Loucy (cell line): ENCODE results near the gene RBFA.

Experiments
- H2AFZ ChIP-seq: fragments of 200-600 bp; sonication (generic); 2 replicates; pipeline ENCODE4 v1.6.0; 2016; ENCODE audit warnings: antibody characterized with exemption, mild to moderate bottlenecking, low read length, moderate library complexity
- H3F3A ChIP-seq: fragments of 200-600 bp; 2 replicates; pipeline ENCODE4 v1.6.0; 2016; ENCODE audit warnings: antibody characterized with exemption, low read depth, mild to moderate bottlenecking
- H3K27me3 ChIP-seq: fragments of 200-600 bp; sonication (generic); 2 replicates; pipeline ENCODE4 v1.6.1; 2014; ENCODE audit warnings: low read length, mild to moderate bottlenecking; ENCODE audit not compliant: insufficient read depth, poor library complexity, severe bottlenecking
- H3K36me3 ChIP-seq: fragments of 200-600 bp; sonication (generic); 2 replicates; pipeline ENCODE4 v1.6.1; 2016; ENCODE audit warnings: low read length; ENCODE audit not compliant: insufficient read depth
- H3K4me1 ChIP-seq: fragments of 200-600 bp; sonication (generic); 2 replicates; pipeline ENCODE4 v1.5.1; 2014; ENCODE audit warnings: low read length, mild to moderate bottlenecking; ENCODE audit not compliant: insufficient read depth, poor library complexity, severe bottlenecking
- H3K4me2 ChIP-seq: fragments of 200-600 bp; sonication (generic); 2 replicates; pipeline ENCODE4 v1.6.0; 2014; ENCODE audit warnings: antibody characterized with exemption, low read length, low read depth, mild to moderate bottlenecking; ENCODE audit not compliant: poor library complexity, severe bottlenecking
- H3K4me3 ChIP-seq: fragments of 200-600 bp; sonication (generic); 2 replicates; pipeline ENCODE4 v1.5.1; 2014; ENCODE audit warnings: low read length, mild to moderate bottlenecking, mixed read lengths; ENCODE audit not compliant: poor library complexity, severe bottlenecking
- H3K79me2 ChIP-seq: fragments of 200-600 bp; sonication (generic); 2 replicates; pipeline ENCODE4 v1.6.1; 2014; ENCODE audit warnings: low read length; ENCODE audit not compliant: insufficient read depth
- H3K9ac ChIP-seq: fragments of 200-600 bp; sonication (generic); 2 replicates; pipeline ENCODE4 v1.6.0; 2014; ENCODE audit warnings: mild to moderate bottlenecking, low read depth, low read length, moderate library complexity; ENCODE audit not compliant: poor library complexity, severe bottlenecking
- H3K9me2 ChIP-seq: fragments of 200-600 bp; sonication (generic); replicated peaks from 2 replicates; pipeline ENCODE4 v1.6.1; 2016; ENCODE audit warnings: low read depth, low read length, mixed read lengths
- H3K9me3 ChIP-seq: fragments of 200-600 bp; sonication (generic); 2 replicates; pipeline ENCODE4 v1.6.1; 2014; ENCODE audit warnings: mild to moderate bottlenecking, antibody characterized with exemption, low read length, low read depth; ENCODE audit not compliant: insufficient read depth
- H4K20me1 ChIP-seq: fragments of 200-600 bp; sonication (generic); 2 replicates; pipeline ENCODE4 v1.6.0; 2014; ENCODE audit warnings: antibody characterized with exemption, low read length, mild to moderate bottlenecking; ENCODE audit not compliant: insufficient read depth, poor library complexity, severe bottlenecking
- EZH2phosphoT487 ChIP-seq: fragments of 200-600 bp; IDR thresholded peaks from 2 replicates; pipeline ENCODE4 v1.6.1; 2018; ENCODE audit warnings: antibody characterized with exemption, mild to moderate bottlenecking, moderate library complexity, borderline replicate concordance
- TF ChIP-seq, protein P1 (sequence below): fragments of 200-600 bp; sonication (generic); conservative IDR thresholded peaks from 2 replicates; pipeline ENCODE4 v1.5.1; 2014; ENCODE audit warnings: mild to moderate bottlenecking, antibody characterized with exemption, low read length

The RBFA gene

DNA sequence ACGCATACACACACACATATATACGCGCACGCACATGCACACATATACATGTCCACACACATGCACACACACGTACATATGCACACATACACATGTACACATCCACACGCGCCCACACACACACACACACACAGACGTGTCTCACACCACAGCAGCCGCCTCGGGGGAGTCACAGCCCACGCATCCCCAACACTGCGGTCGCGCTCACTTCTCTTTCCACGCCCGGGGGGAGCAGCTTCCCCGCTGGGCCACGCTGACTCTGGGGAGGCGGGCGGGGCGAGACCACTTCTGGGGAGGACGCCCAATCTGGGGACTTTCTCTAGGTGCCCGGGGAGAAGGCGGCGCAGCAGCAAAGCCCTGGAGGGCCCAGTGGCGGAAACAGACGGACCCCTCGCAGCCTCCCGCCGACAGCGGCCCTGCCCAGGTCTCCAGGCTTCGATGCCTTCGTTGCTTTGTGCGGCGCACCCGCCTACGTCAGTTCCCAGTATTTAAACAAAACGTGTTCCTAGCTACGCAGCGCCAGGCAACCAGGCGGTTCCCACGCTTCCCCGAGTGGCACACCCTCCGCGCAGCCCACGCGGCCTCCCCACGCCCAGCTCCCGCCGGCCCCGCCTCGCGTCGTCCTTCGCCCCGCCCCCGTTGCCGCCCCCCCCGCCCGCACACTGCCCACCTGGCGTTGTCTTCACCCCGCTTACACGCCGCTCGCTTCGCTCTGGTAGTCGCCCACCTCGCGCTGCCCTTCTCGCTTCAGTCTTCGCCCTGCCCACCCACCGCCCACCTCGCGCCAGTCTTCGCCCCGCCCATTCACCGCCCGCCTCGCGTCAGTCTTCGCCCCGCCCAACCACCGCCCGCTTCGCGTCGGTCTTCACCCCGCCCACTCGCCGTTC is 810 bp upstream of the RBFA start:
- Histone ChIP-seq H3K9ac (peak overlapping the region; percentile 83), H3K36me3 (no peaks in the 10 kb centered on the region), H3K79me2 (peaks cover 30% of the 10 kb centered on the region), H3K27me3 (no peaks in the 10 kb centered on the region), H3K4me1 (peaks cover 32% of the 10 kb centered on the region), H3K9me3 (no peaks in the 10 kb centered on the region), H2AFZ (peak overlapping the region; percentile 99), H3K4me2 (peak overlapping the region; percentile 96), H4K20me1 (peaks cover 9% of the 10 kb centered on the region), H3K4me3 (peak overlapping the region; percentile 90), H3K9me2 (no peaks in the 10 kb centered on the region), H3F3A (0 out of 2 replicates have a peak, but pooled peaks cover 4% of the 10 kb centered on the region)
- TF ChIP-seq EZH2phosphoT487: no peak
- TF ChIP-seq, protein P1, sequence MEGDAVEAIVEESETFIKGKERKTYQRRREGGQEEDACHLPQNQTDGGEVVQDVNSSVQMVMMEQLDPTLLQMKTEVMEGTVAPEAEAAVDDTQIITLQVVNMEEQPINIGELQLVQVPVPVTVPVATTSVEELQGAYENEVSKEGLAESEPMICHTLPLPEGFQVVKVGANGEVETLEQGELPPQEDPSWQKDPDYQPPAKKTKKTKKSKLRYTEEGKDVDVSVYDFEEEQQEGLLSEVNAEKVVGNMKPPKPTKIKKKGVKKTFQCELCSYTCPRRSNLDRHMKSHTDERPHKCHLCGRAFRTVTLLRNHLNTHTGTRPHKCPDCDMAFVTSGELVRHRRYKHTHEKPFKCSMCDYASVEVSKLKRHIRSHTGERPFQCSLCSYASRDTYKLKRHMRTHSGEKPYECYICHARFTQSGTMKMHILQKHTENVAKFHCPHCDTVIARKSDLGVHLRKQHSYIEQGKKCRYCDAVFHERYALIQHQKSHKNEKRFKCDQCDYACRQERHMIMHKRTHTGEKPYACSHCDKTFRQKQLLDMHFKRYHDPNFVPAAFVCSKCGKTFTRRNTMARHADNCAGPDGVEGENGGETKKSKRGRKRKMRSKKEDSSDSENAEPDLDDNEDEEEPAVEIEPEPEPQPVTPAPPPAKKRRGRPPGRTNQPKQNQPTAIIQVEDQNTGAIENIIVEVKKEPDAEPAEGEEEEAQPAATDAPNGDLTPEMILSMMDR: no peak

DNA sequence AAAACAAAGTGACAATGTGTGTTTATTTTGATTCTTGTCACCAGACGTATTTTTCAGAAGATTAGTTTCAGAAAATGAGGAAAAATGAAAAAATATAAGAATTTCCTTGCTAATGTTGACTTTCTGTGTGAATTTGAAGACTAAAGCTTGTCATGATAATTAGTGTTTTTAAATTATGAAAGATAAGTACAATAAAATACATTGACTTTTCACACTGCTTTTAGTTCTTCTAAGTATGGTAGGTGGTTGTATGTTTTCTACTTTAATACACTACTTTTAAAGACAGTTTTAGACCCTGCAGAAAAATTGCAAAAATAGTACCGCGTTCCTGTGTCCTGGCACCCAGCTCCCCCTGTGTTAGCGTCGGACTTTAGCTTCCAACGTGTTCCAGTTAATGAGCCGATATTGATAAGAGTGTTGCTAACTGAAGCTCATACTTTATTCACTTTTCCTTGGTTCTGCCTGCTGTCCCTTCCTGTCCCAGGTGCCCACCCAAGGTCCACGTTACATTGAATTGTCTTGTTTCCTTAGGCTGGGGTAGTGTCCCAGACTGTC is 695 bp downstream of the RBFA start:
- H4K20me1 ChIP-seq: peaks cover 9% of the 10 kb centered on the region

DNA sequence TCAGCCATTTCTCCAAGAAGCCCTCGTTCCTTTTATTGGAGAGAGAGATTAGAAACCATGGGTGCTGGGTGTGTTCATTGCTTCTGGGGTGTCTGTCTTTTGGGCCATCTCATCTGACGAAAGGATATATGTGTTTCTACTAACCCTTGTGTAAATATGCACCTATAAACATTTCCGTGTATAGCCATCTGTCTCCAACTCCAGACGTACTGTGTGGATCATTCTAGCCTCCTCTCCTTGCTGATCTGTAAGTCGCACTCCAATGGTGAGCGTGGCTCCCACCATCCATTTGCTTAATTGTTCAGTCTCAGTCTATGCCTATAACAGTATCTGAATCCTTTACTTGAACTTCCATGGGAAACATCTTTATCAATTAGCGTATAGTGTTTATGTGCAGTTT is 1.8 kb downstream of the RBFA start:
- no peak for TF ChIP-seq EZH2phosphoT487
- TF ChIP-seq, protein P1: no peak
- peak overlapping the region; percentile 94 for H3K4me2 ChIP-seq
- H3K4me3 ChIP-seq: peak overlapping the region; percentile 94

More for the DNA sequence above, 695 bp downstream of the RBFA start:
- H3K36me3 ChIP-seq: peaks cover 5% of the 10 kb centered on the region; the same call in 1 of the 2 replicates
- peaks cover 30% of the 10 kb centered on the region for H3K79me2 ChIP-seq
- H2AFZ ChIP-seq: peak overlapping the region; percentile 98
- no peaks in the 10 kb centered on the region for H3K9me3 ChIP-seq
- H3F3A ChIP-seq: 0 out of 2 replicates have a peak, but pooled peaks cover 4% of the 10 kb centered on the region
- no peaks in the 10 kb centered on the region for H3K9me2 ChIP-seq
- H3K4me2 ChIP-seq: peak overlapping the region; percentile 94
- TF ChIP-seq, protein P1: no peak; the same call in 1 of the 2 replicates
- TF ChIP-seq EZH2phosphoT487: no peak
- peaks cover 32% of the 10 kb centered on the region for H3K4me1 ChIP-seq
- H3K27me3 ChIP-seq: no peaks in the 10 kb centered on the region
- peak overlapping the region; percentile 94 for H3K4me3 ChIP-seq
- peak overlapping the region; percentile 94 for H3K9ac ChIP-seq

More for the DNA sequence above, 1.8 kb downstream of the RBFA start:
- H3K27me3 ChIP-seq: no peaks in the 10 kb centered on the region
- no peak overlapping the region for H2AFZ ChIP-seq
- no peaks in the 10 kb centered on the region for H3K9me2 ChIP-seq
- H3F3A ChIP-seq: 0 out of 2 replicates have a peak, but pooled peaks cover 4% of the 10 kb centered on the region
- H3K9ac ChIP-seq: peak overlapping the region; percentile 94
- H3K9me3 ChIP-seq: no peaks in the 10 kb centered on the region
- peaks cover 9% of the 10 kb centered on the region for H4K20me1 ChIP-seq
- peaks cover 32% of the 10 kb centered on the region for H3K4me1 ChIP-seq
- peaks cover 5% of the 10 kb centered on the region; the same call in 1 of the 2 replicates for H3K36me3 ChIP-seq
- H3K79me2 ChIP-seq: peaks cover 30% of the 10 kb centered on the region
